NB4 (cell line): ENCODE results near the gene PERCC1.

ENCODE experiments used
- POLR2A ChIP-seq: IDR thresholded peaks from 2 replicates; pipeline ENCODE4 v1.6.1; 2011; ENCODE audit warnings: mild to moderate bottlenecking; ENCODE audit not compliant: insufficient read length; ENCODE audit errors: extremely low read depth
- TF ChIP-seq, protein P1 (sequence below): IDR thresholded peaks from one replicate; pipeline ENCODE4 v1.5.1; 2012; ENCODE audit warnings: low read depth, low read length
- TF ChIP-seq, protein P2 (sequence below): IDR thresholded peaks from 2 replicates; pipeline ENCODE4 v1.6.1; 2011; ENCODE audit warnings: low read depth, low read length

DNA sequence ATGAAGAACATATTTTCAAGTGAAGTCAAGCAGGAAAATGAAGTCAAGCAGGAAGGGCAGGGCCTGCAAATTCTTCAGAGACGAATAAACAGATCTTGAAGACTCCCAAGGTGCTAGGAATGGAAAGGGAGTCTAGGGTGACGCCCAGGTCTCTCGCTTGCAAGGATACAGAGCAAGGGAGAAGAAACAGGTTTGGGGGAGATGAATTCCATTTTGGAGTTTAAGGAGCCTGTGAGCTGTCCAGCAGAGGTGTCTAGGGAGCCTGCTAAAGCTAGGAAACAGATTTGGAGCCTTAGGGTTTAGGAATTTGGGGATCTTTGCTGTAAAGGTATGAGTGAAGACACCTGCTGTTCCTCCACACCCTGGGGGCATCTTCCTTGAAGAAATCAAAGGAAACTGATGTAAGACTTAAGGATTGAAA is 14.3 kb upstream of the PERCC1 start:
- TF ChIP-seq, protein P1, sequence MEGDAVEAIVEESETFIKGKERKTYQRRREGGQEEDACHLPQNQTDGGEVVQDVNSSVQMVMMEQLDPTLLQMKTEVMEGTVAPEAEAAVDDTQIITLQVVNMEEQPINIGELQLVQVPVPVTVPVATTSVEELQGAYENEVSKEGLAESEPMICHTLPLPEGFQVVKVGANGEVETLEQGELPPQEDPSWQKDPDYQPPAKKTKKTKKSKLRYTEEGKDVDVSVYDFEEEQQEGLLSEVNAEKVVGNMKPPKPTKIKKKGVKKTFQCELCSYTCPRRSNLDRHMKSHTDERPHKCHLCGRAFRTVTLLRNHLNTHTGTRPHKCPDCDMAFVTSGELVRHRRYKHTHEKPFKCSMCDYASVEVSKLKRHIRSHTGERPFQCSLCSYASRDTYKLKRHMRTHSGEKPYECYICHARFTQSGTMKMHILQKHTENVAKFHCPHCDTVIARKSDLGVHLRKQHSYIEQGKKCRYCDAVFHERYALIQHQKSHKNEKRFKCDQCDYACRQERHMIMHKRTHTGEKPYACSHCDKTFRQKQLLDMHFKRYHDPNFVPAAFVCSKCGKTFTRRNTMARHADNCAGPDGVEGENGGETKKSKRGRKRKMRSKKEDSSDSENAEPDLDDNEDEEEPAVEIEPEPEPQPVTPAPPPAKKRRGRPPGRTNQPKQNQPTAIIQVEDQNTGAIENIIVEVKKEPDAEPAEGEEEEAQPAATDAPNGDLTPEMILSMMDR: no peak
- no peak for TF ChIP-seq POLR2A
- TF ChIP-seq, protein P2, sequence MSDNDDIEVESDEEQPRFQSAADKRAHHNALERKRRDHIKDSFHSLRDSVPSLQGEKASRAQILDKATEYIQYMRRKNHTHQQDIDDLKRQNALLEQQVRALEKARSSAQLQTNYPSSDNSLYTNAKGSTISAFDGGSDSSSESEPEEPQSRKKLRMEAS: no peak
